Measurements from ENCODE around the gene GSTA5.
"Not testable (repeated sequence)": the region's sequence is repeated elsewhere in the genome, so short reads cannot be mapped to it uniquely, and the experiment has no call there.

Gene GSTA5

GRCh38 chr6:52787917-52788316 lies 52.7 kb downstream of the GSTA5 start:
- no peak for DNase-seq (ENCODE audit: low read depth)

- no peak for DNase-seq (ENCODE audit: low read depth)
These were observed 54.2 kb downstream of the GSTA5 start for GRCh38 chr6:52786249-52786956.

GRCh38 chr6:52782696-52783274 lies 57.8 kb downstream of the GSTA5 start:
- DNase-seq (ENCODE audit: low read depth), result not testable (repeated sequence)

- not testable (repeated sequence) for DNase-seq (ENCODE audit: low read depth)
These were observed 58.4 kb downstream of the GSTA5 start for GRCh38 chr6:52782209-52782608.
